ENCODE measurements around the gene ATRIP.

GRCh38 chr3:48412375-48413001 lies 34.0 kb upstream of the ATRIP start:
- TF ChIP-seq CTCF (conservative IDR thresholded peaks at IDR 0.05; ENCODE audit: low read length) (no peak), EZH2phosphoT487 (IDR thresholded peaks at IDR 0.05; ENCODE audit: borderline replicate concordance, low read depth, low read length) (no peak)

All from OCI-LY7 (cell line).